ENCODE measurements around the gene LRP10. TPM values are rescaled to one million over a fixed set of nuclear protein-coding genes. Genes with fewer than 3 reads are reported as not detected.

The LRP10 gene
- total RNA-seq, 1 donor from 2014 or later: 38.6 TPM

- Mint-ChIP-seq H3K9me3 (no peaks in the 10 kb centered on the region), H3K36me3 (peaks cover 10% of the 10 kb centered on the region)
These were observed 723 bp upstream of the LRP10 start for GRCh38 chr14:22870811-22871223.

GRCh38 chr14:22872033-22872832 lies 693 bp downstream of the LRP10 start:
- H3K4me1 Mint-ChIP-seq: peaks cover 18% of the 10 kb centered on the region
- H3K9me3 Mint-ChIP-seq: no peaks in the 10 kb centered on the region
- TF ChIP-seq CTCF (IDR thresholded peaks at IDR 0.05; ENCODE audit: unreplicated experiment): peak; percentile 86
- H3K27me3 Mint-ChIP-seq (ENCODE audit: low read depth): no peaks in the 10 kb centered on the region
- peaks cover 15% of the 10 kb centered on the region for H3K36me3 Mint-ChIP-seq
- peak overlapping the region; percentile 93 for H3K4me3 Mint-ChIP-seq
- DNase-seq (ENCODE audit: low spot score in 2 of 2, unreplicated experiment in 2 of 2): peak in 1 of 2 experiments; percentile 88
- H3K27ac Mint-ChIP-seq: peak overlapping the region; percentile 96

More at GRCh38 chr14:22870811-22871223, 723 bp upstream of the LRP10 start:
- Mint-ChIP-seq H3K27me3 (ENCODE audit: low read depth) (no peaks in the 10 kb centered on the region), H3K4me3 (peak overlapping the region; percentile 93), H3K27ac (peak overlapping the region; percentile 100), H3K4me1 (peaks cover 18% of the 10 kb centered on the region)
- TF ChIP-seq CTCF (IDR thresholded peaks at IDR 0.05; ENCODE audit: unreplicated experiment): no peak
- DNase-seq (ENCODE audit: low spot score in 2 of 2, unreplicated experiment in 2 of 2): no peak

GRCh38 chr14:22872833-22873520 lies 1.4 kb downstream of the LRP10 start:
- Mint-ChIP-seq H3K9me3 (no peaks in the 10 kb centered on the region), H3K36me3 (peaks cover 16% of the 10 kb centered on the region), H3K4me3 (peak overlapping the region; percentile 93), H3K4me1 (peaks cover 18% of the 10 kb centered on the region), H3K27me3 (ENCODE audit: low read depth) (no peaks in the 10 kb centered on the region), H3K27ac (peak overlapping the region; percentile 96)
- DNase-seq (ENCODE audit: low spot score in 2 of 2, unreplicated experiment in 2 of 2): no peak
- TF ChIP-seq CTCF (IDR thresholded peaks at IDR 0.05; ENCODE audit: unreplicated experiment): peak; percentile 51

GRCh38 chr14:22875003-22875747 lies 3.6 kb downstream of the LRP10 start:
- Mint-ChIP-seq H3K4me1 (peaks cover 18% of the 10 kb centered on the region), H3K36me3 (peaks cover 23% of the 10 kb centered on the region), H3K9me3 (no peaks in the 10 kb centered on the region), H3K4me3 (no peak overlapping the region), H3K27me3 (ENCODE audit: low read depth) (no peaks in the 10 kb centered on the region), H3K27ac (no peak overlapping the region)
- no peak for DNase-seq (ENCODE audit: low spot score in 2 of 2, unreplicated experiment in 2 of 2)
- TF ChIP-seq CTCF (IDR thresholded peaks at IDR 0.05; ENCODE audit: unreplicated experiment): no peak

GRCh38 chr14:22875748-22876319 lies 4.3 kb downstream of the LRP10 start:
- H3K4me3 Mint-ChIP-seq: no peak overlapping the region
- no peak overlapping the region for H3K27ac Mint-ChIP-seq
- peaks cover 12% of the 10 kb centered on the region for H3K4me1 Mint-ChIP-seq
- no peaks in the 10 kb centered on the region for H3K27me3 Mint-ChIP-seq (ENCODE audit: low read depth)
- DNase-seq (ENCODE audit: low spot score in 2 of 2, unreplicated experiment in 2 of 2): no peak
- H3K9me3 Mint-ChIP-seq: no peaks in the 10 kb centered on the region
- no peak for TF ChIP-seq CTCF (IDR thresholded peaks at IDR 0.05; ENCODE audit: unreplicated experiment)
- H3K36me3 Mint-ChIP-seq: peaks cover 23% of the 10 kb centered on the region

All from mesothelial cell of epicardium (in vitro differentiated cells).